ENCODE data around the gene PIGZ. TPM values are rescaled to one million over a fixed set of nuclear protein-coding genes. Genes with fewer than 3 reads are reported as not detected.

Gene PIGZ
- total and polyA plus RNA-seq, 5 donors from 2014 or later: 0.34 to 0.47 (median 0.42) TPM; not detected in 1

DNA sequence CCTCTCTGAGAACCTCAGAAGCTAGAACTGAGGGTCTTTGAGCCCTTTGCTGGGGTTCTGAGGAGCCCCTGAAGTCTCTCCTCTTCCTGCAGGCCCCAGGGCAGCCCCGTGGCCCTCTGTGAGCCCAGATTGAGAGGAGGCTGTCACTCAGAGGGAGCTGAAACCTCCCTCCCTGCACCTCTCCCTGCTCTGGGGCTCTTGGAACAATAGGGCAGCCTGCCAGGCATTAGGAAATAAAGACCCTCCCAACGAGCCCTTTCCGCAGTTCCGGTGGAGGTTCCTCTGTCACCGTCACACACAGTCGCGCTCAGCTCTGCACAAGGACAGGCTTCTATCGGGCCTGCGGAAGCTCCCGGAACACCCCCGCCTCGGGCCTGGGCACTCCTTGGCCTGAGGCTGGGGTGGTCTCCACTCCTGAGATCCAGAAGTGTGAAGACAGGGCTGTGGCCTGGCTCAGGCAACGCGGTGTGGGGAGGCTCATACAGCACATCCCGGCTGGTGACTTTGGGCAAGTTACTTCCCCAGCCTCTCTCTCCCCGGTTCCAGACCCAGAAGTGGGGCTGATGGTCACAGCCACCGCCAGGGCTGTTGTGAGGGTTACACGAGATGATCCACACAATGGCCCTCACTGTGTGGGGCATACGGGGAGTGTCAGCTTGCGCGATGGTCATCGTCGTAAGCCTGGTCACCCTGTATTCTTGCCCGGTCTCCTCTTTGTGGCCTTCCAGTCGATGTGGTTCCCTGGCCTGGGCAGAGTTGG is 43.3 kb upstream of the PIGZ start:
- no peaks in the 10 kb centered on the region for H3K9me3 ChIP-seq (ENCODE audit: control insufficient read depth in 2 of 2, low read length in 2 of 2)
- no peak overlapping the region for H3K4me3 Mint-ChIP-seq
- no peaks in the 10 kb centered on the region for H3K9me3 Mint-ChIP-seq
- H3K27ac ChIP-seq (ENCODE audit: insufficient read depth, low read length, poor library complexity, severe bottlenecking): no peak overlapping the region
- ATAC-seq (ENCODE audit: low read depth in 2 of 2) (no peak), DNase-seq (no peak)
- H3K4me1 ChIP-seq (ENCODE audit: control insufficient read depth, insufficient read depth, low read length, poor library complexity, severe bottlenecking): no peaks in the 10 kb centered on the region
- no peaks in the 10 kb centered on the region for H3K27me3 ChIP-seq (ENCODE audit: control insufficient read depth, insufficient read depth, low read length)
- peaks cover 4% of the 10 kb centered on the region for H3K27me3 Mint-ChIP-seq
- no peaks in the 10 kb centered on the region for H3K4me1 Mint-ChIP-seq
- no peak overlapping the region for H3K4me3 ChIP-seq (ENCODE audit: low read depth, low read length)
- H3K36me3 ChIP-seq (ENCODE audit: control insufficient read depth, insufficient read depth, low read length): no peaks in the 10 kb centered on the region
- no peaks in the 10 kb centered on the region for H3K36me3 Mint-ChIP-seq
- no peak overlapping the region for H3K27ac Mint-ChIP-seq

DNA sequence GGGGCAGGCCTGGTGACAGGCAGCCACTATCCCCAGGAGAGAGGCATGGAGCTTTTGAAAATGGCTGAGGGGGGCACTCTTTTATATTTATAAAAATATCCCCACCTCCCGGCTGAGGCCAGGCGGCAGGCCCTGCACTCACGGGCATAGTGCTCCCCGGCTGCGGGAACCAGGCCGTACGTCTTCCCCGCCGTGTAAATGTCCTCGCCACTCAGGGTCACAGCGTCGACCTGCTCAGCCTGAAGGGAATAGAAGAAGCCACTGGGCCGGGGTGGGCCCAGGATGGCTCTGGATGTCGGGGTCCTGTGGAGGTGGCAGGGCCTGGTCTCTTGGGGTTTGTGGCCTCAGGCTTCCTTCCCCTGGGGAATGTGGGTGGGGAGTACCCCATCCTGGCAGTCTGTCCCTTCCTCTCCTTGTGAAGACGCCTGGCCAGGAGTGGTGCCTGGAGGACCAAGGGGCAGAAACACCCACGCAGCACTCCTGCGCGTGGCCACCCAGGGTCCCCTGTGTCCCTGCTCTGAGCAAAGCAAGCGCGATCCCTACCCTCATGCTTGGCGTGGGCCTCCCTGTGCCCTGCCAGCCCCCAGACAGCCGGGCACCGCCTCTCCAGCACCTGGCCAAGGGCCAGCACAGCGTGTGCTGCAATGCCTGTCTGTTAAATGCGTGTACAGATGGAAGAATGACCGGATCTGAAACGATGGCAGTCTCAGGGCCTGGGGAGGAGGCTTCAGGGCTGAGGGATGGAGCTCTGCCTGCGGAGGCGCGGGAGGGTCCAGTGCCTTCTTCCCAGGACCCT is 42.1 kb upstream of the PIGZ start:
- Histone ChIP-seq H3K36me3 (ENCODE audit: control insufficient read depth, insufficient read depth, low read length) (no peaks in the 10 kb centered on the region), H3K27ac (ENCODE audit: insufficient read depth, low read length, poor library complexity, severe bottlenecking) (no peak overlapping the region), H3K4me1 (ENCODE audit: control insufficient read depth, insufficient read depth, low read length, poor library complexity, severe bottlenecking) (no peaks in the 10 kb centered on the region), H3K4me3 (ENCODE audit: low read depth, low read length) (no peak overlapping the region), H3K27me3 (ENCODE audit: control insufficient read depth, insufficient read depth, low read length) (no peaks in the 10 kb centered on the region), H3K9me3 (ENCODE audit: control insufficient read depth in 2 of 2, low read length in 2 of 2) (no peaks in the 10 kb centered on the region)
- Mint-ChIP-seq H3K27ac (no peak overlapping the region), H3K27me3 (peaks cover 4% of the 10 kb centered on the region), H3K9me3 (no peaks in the 10 kb centered on the region), H3K4me1 (no peaks in the 10 kb centered on the region), H3K36me3 (no peaks in the 10 kb centered on the region), H3K4me3 (no peak overlapping the region)
- no peak for DNase-seq
- no peak for ATAC-seq (ENCODE audit: low read depth in 2 of 2)

- no peak for DNase-seq
Observed at GRCh38 chr3:197009532-197010019, 40.9 kb upstream of the PIGZ start.

DNA sequence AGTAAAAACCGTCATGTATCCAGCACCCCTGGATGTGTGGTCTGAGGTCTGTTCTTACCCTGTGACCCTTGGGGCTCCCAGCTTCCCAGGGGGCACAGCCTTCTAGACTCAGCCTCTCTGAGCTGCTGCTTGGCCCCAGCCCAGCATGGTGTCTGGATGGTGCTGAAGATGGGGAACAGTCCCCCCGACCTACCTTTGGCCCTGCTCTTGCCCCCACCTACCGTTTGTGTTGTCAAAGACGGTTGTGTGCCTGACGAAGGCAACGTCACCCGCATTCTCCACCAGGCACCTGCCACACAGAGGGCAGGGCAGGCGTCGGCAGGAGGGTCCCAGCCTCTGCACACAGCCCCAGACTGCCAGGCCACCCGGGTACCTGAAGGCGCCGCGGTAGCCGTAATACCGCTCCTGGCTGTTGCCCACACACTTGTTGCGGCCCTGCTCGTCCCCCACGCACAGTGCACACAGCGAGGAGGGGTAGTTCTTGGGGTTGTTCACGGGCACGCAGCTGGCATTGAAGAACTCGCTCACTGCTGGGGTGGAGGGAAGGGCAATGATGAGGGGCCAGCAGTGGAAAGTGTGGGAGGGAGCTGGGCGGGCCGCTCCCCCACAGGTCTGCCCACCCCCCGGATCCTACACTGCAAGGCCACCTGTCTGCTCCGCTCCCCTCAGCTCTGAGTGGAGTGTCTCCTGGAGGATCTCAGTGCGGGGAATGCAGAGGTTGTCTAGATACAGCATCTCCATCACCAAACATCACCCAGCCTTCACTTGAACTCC is 40.0 kb upstream of the PIGZ start:
- Histone ChIP-seq H3K27ac (ENCODE audit: insufficient read depth, low read length, poor library complexity, severe bottlenecking) (no peak overlapping the region), H3K27me3 (ENCODE audit: control insufficient read depth, insufficient read depth, low read length) (no peaks in the 10 kb centered on the region), H3K4me1 (ENCODE audit: control insufficient read depth, insufficient read depth, low read length, poor library complexity, severe bottlenecking) (peaks cover 6% of the 10 kb centered on the region), H3K36me3 (ENCODE audit: control insufficient read depth, insufficient read depth, low read length) (no peaks in the 10 kb centered on the region), H3K4me3 (ENCODE audit: low read depth, low read length) (no peak overlapping the region), H3K9me3 (ENCODE audit: control insufficient read depth in 2 of 2, low read length in 2 of 2) (no peaks in the 10 kb centered on the region)
- Mint-ChIP-seq H3K27me3 (peaks cover 4% of the 10 kb centered on the region), H3K4me3 (no peak overlapping the region), H3K27ac (no peak overlapping the region), H3K36me3 (no peaks in the 10 kb centered on the region), H3K9me3 (no peaks in the 10 kb centered on the region), H3K4me1 (peaks cover 0 to 9% (median 1%) of the 10 kb centered on the region in 4 donors)
- DNase-seq: no peak
- ATAC-seq (ENCODE audit: low read depth in 2 of 2): no peak

More at GRCh38 chr3:197009532-197010019, 40.9 kb upstream of the PIGZ start:
- Mint-ChIP-seq H3K36me3 (no peaks in the 10 kb centered on the region), H3K27ac (no peak overlapping the region), H3K27me3 (peaks cover 4% of the 10 kb centered on the region), H3K4me3 (no peak overlapping the region), H3K9me3 (no peaks in the 10 kb centered on the region), H3K4me1 (peaks cover 0 to 1% (median 0%) of the 10 kb centered on the region in 4 donors)
- Histone ChIP-seq H3K27ac (ENCODE audit: insufficient read depth, low read length, poor library complexity, severe bottlenecking) (no peak overlapping the region), H3K4me1 (ENCODE audit: control insufficient read depth, insufficient read depth, low read length, poor library complexity, severe bottlenecking) (no peaks in the 10 kb centered on the region), H3K4me3 (ENCODE audit: low read depth, low read length) (no peak overlapping the region), H3K36me3 (ENCODE audit: control insufficient read depth, insufficient read depth, low read length) (no peaks in the 10 kb centered on the region), H3K9me3 (ENCODE audit: control insufficient read depth in 2 of 2, low read length in 2 of 2) (no peaks in the 10 kb centered on the region), H3K27me3 (ENCODE audit: control insufficient read depth, insufficient read depth, low read length) (no peaks in the 10 kb centered on the region)
- no peak for ATAC-seq (ENCODE audit: low read depth in 2 of 2)

DNA sequence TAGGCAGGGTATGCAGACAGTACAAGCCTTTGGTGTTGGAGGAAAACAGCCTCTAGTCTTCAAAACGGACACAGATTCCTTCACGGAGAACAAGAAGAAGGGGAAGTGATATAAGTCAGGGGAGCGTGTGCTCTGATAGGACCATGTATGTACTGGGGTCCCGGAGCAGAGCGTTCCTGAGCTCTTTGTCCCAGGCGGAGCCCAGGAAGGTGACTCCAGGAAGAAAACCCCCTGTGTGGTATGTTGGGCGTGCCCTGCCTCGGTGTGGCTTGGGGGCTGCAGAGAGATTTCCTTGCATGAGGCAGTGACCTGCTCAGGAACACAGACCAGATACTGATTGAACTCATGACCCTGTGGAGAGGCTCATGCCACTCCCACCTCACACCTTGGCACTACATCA is 39.3 kb upstream of the PIGZ start:
- H3K36me3 Mint-ChIP-seq: no peaks in the 10 kb centered on the region
- DNase-seq (no peak), ATAC-seq (ENCODE audit: low read depth in 2 of 2) (no peak)
- Histone ChIP-seq H3K4me1 (ENCODE audit: control insufficient read depth, insufficient read depth, low read length, poor library complexity, severe bottlenecking) (peaks cover 8% of the 10 kb centered on the region), H3K27ac (ENCODE audit: insufficient read depth, low read length, poor library complexity, severe bottlenecking) (no peak overlapping the region), H3K4me3 (ENCODE audit: low read depth, low read length) (no peak overlapping the region), H3K36me3 (ENCODE audit: control insufficient read depth, insufficient read depth, low read length) (no peaks in the 10 kb centered on the region), H3K27me3 (ENCODE audit: control insufficient read depth, insufficient read depth, low read length) (no peaks in the 10 kb centered on the region), H3K9me3 (ENCODE audit: control insufficient read depth in 2 of 2, low read length in 2 of 2) (no peaks in the 10 kb centered on the region)
- no peak overlapping the region for H3K27ac Mint-ChIP-seq
- peaks cover 0 to 9% (median 1%) of the 10 kb centered on the region in 4 donors for H3K4me1 Mint-ChIP-seq
- no peak overlapping the region for H3K4me3 Mint-ChIP-seq
- peaks cover 0 to 1% (median 0%) of the 10 kb centered on the region in 7 donors for H3K9me3 Mint-ChIP-seq
- H3K27me3 Mint-ChIP-seq: peaks cover 4% of the 10 kb centered on the region

DNA sequence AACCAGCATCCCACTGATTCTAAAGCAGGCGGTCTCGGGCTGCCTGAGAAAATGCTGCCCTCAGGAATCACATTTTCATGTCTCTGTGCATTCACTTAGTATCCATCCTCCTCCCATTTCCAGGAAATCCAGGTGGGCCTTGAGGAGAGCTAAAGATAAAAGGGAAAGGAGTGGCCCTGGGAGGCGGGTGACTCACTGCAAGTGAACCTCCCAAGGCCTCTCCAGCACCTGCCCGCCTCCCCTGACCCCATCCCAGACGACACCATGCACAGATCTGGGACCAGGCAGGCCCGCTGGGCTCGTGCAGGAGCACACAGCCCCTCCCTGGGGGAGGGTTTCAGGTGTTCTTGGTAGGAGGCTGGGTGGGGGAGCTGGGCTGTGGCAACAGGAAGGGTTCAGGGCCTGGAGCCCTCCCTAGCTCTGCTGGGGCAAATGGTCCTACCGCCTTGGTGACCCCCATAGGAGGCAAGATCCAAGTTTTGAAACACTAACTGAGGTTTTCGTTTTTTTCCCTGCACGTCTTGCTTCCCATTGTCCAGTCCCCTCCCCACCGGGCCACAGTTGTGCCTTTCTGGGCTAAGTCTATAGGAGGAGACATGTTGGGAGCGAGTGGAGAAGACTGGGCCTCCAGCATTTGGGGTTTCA is 38.8 kb upstream of the PIGZ start:
- DNase-seq (no peak), ATAC-seq (ENCODE audit: low read depth in 2 of 2) (no peak)
- Histone ChIP-seq H3K27me3 (ENCODE audit: control insufficient read depth, insufficient read depth, low read length) (no peaks in the 10 kb centered on the region), H3K4me1 (ENCODE audit: control insufficient read depth, insufficient read depth, low read length, poor library complexity, severe bottlenecking) (peaks cover 8% of the 10 kb centered on the region), H3K9me3 (ENCODE audit: control insufficient read depth in 2 of 2, low read length in 2 of 2) (no peaks in the 10 kb centered on the region), H3K27ac (ENCODE audit: insufficient read depth, low read length, poor library complexity, severe bottlenecking) (no peak overlapping the region), H3K36me3 (ENCODE audit: control insufficient read depth, insufficient read depth, low read length) (no peaks in the 10 kb centered on the region), H3K4me3 (ENCODE audit: low read depth, low read length) (no peak overlapping the region)
- Mint-ChIP-seq H3K4me3 (no peak overlapping the region), H3K4me1 (peaks cover 0 to 9% (median 1%) of the 10 kb centered on the region in 4 donors), H3K36me3 (no peaks in the 10 kb centered on the region), H3K27ac (no peak overlapping the region), H3K27me3 (peaks cover 4% of the 10 kb centered on the region), H3K9me3 (peaks cover 0 to 1% (median 0%) of the 10 kb centered on the region in 7 donors)

DNA sequence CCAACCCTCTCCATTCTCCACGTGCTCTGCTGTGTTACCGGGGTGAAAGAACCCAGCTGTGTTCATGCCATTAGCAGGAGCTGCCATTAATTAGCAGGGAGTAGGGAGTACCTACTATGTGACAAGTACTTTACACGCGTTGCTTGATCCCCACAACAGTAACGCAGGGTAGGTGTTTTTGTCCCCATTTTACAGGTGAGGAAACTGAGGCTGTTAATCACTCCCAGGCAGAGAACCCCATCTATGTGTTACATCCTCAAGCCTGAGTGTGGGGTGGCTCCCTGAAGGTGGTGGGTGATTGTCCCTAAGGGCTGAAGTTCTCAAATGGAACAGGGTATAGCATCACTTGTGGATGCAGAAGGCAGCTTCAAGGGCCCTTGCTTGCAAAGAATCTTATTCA is 38.2 kb upstream of the PIGZ start:
- H3K27ac Mint-ChIP-seq: no peak overlapping the region
- H3K4me3 Mint-ChIP-seq: no peak overlapping the region
- Histone ChIP-seq H3K9me3 (ENCODE audit: control insufficient read depth in 2 of 2, low read length in 2 of 2) (no peaks in the 10 kb centered on the region), H3K4me1 (ENCODE audit: control insufficient read depth, insufficient read depth, low read length, poor library complexity, severe bottlenecking) (peaks cover 8% of the 10 kb centered on the region), H3K27me3 (ENCODE audit: control insufficient read depth, insufficient read depth, low read length) (no peaks in the 10 kb centered on the region), H3K27ac (ENCODE audit: insufficient read depth, low read length, poor library complexity, severe bottlenecking) (no peak overlapping the region), H3K4me3 (ENCODE audit: low read depth, low read length) (no peak overlapping the region), H3K36me3 (ENCODE audit: control insufficient read depth, insufficient read depth, low read length) (no peaks in the 10 kb centered on the region)
- ATAC-seq (ENCODE audit: low read depth in 2 of 2) (no peak), DNase-seq (no peak)
- H3K36me3 Mint-ChIP-seq: no peaks in the 10 kb centered on the region
- H3K27me3 Mint-ChIP-seq: peaks cover 4% of the 10 kb centered on the region
- peaks cover 0 to 9% (median 2%) of the 10 kb centered on the region in 4 donors for H3K4me1 Mint-ChIP-seq
- peaks cover 0 to 1% (median 0%) of the 10 kb centered on the region in 7 donors for H3K9me3 Mint-ChIP-seq
